NCI-H1417 treated with DMSO at 0.1 percent for 48 hours (cell line): Measurements from ENCODE around the gene MTMR4.
A peak's percentile ranks its signal among the peaks of the same experiment; 100 is the strongest.
"Not testable (repeated sequence)": the region's sequence is repeated elsewhere in the genome, so short reads cannot be mapped to it uniquely, and the experiment has no call there.

Experiments used
- DNase-seq: peaks from one replicate; lab custom pipeline; 2025; lab: John Stamatoyannopoulos, UW

MTMR4 gene

DNA sequence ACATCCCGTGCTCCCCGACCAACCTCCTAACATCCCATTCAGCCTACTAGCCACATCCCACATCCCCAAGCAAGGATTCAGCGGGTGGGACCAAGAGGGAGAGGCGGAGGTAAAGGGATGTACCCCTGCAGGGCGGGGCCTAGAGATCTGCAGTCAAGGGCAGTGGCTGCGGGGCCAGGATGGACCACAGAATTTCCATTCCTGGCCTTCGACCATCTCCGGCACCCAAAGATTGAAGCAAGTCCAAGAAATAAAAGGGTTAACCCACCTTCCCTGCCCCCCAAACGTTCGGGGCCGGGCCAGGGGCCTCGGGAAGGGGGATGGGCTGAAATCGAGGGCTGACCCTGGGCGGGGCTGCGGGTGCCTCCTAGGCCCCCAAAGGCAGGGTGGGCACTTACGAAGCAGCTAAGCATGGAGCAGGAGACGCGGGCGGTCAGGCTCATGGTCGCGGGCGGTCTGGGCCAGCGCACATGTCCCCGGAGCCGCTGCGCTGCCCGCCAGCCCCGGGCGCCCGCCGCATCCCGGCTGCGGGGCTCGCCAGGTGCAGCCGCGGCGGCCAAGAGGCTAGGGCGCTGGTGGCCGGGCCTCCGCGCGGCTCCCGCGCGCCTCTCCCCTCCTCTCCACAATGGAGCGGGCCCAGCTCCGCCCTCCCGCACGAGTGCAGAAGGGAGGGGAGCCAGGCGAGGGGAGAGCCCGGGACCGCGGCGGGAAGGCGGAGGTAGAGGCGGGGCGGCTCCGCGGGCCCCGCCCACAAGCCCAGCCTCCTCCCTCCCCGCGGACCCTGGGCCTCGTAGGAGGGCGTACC lies at the start of gene MTMR4:
Gene MTMR4 (minus strand): TSS at position 674 of the 805 bp plus-strand sequence. CDS start 231 bp downstream, at position 443.
- DNase-seq = peak; percentile 36

DNA sequence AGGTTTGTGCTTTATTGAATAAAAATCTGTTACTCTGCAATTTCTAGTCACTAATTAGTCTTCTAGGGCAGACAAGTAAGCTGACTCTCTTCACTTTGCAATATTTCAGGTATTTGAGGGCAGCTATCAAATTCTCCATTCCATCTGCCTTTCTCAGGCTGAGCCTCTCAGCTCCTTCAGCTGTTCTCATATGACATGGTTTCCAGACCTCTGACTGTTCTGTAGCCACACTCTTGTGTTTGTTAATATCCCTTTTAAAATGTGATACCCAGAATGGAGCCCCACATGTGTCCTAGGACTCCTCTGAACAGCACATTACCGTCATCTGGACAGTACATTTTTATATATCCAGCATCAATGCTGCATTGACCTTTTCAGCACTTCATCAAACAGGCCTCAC lies 46.1 kb upstream of the MTMR4 start:
- no peak for DNase-seq

DNA sequence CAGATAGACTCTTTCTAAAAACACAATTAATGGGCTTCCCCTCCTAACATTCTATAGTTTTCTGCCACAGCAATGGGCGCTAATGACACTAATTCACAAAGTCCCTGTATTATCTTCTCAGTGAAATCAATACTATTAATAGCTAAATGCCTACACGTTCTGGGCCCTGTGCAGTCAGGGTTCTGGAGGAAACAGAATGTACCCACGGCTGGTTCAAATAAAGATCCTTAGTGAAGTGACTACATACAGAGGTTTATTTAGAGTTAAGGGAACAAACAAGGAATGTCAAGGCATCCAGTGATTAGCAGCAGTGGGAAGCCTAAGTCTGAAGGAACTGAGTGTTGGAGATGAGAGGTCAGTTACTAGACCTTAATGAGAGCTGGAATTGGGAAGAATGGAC lies 43.5 kb upstream of the MTMR4 start:
- no peak for DNase-seq

DNA sequence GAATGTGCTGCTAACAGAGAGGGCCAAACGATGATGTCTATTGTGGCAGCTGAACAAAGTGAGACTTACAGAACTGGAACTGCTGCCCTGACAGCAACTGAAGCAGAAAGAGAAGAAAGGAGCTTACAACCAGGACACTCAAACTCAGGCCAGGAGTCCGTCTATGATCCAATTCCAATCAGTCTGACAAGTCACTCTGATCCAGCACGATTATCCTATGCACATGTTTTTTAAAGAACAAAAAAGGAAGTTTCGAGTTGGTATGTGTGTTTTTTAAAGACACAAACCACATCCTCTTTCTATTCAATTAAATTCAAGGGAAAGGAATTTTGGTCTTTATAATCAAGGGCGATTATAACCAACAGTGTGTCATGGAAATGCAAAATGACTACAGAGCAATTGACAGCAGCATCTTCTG lies 42.4 kb upstream of the MTMR4 start:
- DNase-seq = no peak

DNA sequence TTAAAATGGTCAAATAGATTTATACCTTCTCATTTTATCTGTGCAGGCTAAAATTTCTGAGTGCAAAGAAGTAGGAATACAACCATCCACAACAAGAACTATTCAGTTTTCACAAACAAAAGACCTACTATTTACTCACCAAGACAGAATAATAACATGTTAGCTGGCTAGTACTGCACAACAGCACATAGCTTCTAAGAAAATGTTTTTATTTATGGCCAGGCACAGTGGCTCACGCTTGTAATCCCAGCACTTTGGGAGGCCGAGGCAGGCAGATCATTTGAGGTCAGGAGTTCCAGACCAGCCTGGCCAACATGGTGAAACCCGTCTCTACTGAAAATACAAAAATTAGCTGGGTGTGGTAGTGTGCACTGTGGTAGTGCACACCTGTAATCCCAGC lies 40.7 kb upstream of the MTMR4 start:
- not testable (repeated sequence) for DNase-seq

DNA sequence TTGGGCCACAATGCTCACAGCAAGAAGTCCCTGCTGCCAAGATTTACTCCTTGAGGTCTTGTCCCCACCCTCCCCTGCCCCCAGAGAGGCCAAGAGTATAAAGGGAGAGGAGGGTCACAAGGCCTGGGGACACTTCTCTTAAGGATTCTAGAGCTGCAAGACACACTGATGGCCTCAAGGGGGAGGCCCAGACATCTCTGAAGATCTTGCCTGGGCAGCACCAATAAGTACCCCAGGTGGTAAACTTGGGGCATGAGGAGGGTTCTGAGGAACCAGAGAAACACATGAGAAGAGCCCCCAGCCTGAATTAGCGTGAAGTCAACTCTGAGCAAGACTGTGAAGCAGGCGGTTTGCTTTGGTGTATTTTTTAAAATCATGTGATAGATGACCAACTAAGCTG lies 26.8 kb upstream of the MTMR4 start:
- DNase-seq = no peak

DNA sequence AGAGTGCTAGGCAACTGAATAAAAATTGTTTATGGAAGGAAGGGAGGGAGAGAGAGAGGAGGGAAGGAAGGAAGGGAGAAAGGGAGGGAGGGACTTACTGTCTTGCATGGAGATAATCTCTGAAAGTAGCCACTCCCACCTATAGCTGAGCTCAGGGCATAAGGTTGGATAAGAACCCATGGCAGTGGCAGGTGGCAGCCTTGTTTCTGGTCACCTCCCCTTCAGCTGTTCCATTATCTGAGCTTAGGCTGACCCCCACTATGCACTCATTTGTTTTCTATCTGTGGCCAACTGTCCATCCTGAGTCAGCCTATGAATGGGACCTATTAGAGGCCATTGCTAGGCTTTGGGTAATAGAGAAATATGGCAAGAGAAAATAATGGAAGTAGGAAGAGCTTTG lies 25.3 kb upstream of the MTMR4 start:
- no peak for DNase-seq

DNA sequence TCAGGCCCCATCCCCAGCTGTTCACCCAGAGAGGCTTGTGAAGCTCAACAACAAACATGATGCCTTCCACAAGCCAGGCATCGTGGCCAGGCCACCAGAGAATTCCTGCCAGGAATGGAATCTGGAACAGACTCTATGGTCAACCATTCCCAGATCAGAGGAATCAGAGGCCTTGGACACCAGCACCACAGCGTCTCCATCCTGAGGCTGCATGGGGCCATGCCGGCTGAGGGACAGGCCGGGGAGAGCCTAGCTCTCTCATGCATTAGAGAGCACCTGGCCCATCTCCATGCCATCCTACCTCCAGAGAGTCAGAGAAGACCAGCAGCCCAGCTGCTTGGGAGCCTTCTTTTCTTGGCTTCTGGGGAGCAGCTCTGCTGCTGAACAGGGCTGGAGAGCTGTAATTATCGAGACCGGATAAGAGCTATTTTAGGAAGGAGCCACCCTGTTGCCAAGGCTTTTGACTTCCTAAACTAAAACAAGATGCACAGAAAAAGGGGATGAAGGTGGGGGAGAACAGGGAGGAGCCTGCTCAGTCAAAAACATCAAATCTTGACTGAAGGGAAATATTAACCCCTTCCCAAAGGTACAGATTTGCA lies 24.5 kb upstream of the MTMR4 start:
- no peak for DNase-seq

DNA sequence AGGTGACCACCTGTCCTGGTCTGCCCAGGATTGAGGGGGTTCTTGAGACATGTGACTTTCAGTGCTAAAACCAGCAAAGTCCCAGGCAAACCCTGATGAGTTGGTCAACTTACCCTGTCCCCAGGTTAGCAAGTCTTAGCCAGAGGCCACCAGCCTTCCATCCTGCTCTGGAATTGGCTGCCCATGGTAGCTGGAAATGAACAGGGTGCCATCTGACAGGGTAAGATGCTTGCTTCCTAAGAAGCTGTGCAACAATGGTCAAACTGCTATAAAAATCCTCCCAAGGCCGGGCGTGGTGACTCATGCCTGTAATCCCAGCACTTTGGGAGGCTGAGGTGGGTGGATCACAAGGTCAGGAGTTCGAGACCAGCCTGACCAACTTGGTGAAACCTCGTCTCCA lies 22.8 kb upstream of the MTMR4 start:
- no peak for DNase-seq

DNA sequence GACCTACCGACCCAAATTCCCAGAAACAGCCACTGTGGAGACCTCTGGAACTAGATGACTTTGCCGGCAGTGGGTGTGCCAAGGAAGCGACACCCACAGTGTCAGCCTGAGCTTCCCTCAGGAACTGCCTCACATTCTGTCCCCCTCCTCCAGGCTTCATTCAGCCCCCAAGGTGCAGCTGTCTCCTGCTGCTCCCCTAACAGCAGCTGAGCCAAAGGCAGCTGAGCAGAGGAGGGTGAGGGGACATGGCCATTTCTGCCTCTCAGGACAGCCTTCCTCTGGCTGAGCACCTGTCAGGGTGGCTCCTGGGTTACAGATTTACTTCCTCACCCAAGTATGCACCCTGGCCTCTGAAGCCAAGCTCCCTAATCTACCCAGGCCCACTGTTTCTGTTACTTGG lies 22.1 kb upstream of the MTMR4 start:
- no peak for DNase-seq

DNA sequence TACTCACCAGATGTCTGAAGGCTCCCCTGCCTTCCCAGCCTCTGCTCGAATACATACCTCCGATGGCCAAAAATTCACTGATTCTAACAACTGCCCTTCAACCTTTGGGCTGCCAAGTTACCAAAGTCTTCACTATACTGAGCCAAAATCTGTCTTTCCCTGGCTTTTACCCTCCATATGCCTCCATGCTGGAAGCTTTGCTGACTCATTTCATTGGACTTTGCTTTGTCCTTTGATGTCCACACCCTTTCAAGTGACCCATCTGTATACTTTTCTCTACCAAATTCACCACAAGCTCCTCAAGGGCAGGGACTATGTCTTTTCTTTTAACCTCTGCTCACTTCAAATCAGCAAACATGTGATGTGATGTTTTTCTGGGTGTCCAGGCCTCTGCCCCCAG lies 21.0 kb upstream of the MTMR4 start:
- no peak for DNase-seq

DNA sequence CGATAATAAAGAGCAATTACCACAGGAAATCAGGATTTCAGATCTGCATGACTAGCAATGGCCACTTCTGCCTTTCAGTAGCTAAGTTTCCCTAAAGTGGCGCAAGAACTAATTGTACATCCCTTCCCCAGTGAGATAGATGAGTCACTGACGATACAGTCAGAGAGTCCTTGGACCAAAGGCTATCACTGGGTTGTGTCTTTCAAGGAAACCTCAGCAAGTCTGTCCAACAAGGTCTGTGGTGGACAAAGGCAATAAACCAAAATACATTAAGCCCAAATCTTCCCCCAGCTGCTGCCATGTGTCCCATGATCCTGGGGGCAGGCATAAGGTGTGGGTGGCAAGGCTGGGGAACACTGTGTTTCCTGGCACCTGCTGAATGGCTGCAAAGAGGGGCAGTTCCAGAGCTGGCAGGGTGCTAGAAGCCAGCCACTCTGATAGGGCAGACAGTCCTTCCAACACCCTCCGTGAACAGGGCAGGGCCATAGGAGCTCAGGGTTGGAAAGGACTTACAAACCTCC lies 20.5 kb upstream of the MTMR4 start:
- no peak for DNase-seq

DNA sequence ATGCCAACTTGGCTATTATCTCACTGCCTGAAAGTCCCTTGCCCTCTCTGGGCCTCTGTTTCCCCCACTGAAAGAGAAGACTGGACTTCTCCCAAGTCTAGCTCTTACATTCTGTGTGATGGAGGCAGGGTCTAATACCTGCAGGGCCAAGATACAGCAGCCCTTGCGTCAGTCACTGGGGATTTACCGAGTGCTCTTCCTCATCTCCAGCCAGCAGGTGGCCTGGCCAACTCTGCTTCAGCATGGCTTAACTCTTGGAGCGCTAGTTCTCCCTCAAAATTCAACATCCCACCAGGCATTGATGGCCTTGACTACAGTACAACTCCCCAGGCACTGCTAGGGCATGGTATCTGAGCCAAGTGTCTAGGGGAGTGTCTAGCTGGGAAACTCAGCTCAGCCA lies 19.9 kb upstream of the MTMR4 start:
- no peak for DNase-seq

DNA sequence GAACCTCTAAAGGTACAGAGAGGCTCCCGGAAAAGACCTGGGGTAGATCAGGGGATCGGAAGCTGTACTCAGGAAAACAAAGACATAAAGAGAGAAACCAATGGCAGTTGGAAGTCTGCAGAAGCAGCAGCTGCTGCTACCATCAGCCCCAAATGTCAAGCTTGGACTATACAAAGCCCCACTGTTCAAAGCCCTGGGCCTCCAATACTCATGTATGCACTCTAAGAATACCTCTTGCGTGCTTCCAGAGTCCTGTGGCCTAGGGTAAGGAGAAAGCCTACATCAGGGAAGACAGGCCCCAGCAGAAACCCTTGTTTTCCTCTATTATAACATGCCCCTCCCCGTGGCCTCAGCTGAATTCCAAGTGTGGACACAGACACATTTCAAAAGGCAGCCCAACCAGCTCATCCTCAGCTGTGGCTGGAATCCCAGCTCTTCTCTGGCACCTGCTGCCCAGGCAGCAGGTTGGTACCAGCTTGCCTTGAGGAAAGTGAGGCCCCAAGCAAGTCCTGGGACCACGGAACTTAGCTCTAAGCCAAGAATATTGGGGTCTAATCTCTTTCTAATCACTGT lies 19.3 kb upstream of the MTMR4 start:
- DNase-seq = no peak

DNA sequence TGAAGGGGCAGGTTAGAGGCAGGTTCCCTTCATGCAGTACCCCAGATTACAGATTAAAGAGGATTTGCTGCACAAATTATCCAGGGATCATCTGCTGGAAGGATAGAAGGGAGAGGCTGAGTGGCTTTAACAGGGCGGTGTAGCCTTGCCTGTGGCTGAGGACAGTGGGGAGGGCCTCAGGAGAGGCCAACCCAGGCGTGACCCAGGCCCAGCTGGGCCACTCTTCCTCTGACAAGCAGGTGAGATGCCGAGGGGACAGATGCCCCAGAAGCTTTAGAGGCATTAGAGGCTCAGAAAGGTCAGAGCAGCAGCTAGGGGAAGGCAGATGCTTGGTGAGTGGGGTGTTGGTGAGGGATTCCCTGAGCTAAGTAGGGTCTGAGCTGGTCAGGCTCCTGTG lies 18.1 kb upstream of the MTMR4 start:
- DNase-seq = no peak

DNA sequence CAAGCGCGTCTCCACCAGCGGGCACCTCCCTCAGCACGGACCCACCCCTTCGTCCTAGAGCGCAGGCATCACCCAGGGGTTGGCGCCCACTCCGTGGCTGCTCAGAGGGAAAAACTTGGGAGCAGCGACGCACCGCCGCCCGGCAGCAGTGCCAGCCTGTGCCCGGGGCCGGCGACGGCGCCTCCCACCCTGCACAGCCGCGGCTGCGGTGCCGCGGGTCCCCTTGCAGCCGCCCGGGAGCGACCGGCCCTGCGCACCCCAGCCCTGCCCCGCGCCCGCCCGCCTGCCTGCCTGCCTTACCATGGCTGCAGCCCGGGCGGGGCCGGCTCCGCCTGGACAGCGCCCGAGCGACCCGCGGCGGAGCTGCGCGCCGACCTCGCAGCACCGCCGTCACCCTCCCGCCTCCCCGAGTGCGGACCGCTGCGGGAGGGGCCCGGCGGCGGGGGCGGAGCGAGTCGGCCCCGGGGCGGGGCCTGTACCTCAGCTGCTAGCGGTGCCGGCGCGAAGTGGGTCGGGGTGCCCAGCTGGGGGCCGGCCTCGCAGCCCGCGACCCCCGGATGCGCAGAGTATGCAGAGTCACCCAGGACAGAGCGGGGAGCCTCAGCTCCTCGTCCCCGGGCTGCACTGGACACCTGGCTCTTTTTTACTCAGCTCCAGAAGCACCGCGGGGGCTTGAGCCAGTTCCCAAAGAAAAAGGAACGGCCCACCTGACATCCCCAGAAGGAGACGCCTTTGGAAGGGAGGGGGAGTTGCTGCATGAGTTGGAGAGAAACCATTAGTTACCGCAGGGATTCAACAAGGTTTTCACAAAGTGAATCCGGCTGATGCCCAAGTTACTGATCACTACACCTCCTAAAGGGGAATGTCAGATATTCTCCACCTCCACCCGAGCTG lies 17.5 kb upstream of the MTMR4 start:
- DNase-seq = peak; percentile 7

DNA sequence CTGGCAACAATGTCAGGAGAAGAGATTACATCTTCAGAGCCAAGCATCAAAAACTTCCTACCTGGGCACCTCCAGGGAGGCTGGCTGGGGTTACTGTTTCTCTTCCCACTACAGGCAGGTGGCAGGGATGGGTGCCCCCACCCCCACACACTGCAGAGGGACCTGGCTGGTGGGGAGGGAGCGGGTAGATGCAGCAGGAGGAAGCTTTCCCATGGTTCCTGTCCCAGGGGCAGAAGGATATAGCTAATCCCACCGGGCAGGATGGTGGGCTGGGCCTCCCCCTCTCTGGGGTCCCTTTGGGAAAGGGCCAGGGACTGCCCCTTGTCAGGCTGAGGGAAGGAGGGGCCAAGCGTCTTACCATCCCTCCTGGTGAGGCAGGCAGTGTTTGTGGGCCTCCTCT lies 16.7 kb upstream of the MTMR4 start:
- DNase-seq = no peak

DNA sequence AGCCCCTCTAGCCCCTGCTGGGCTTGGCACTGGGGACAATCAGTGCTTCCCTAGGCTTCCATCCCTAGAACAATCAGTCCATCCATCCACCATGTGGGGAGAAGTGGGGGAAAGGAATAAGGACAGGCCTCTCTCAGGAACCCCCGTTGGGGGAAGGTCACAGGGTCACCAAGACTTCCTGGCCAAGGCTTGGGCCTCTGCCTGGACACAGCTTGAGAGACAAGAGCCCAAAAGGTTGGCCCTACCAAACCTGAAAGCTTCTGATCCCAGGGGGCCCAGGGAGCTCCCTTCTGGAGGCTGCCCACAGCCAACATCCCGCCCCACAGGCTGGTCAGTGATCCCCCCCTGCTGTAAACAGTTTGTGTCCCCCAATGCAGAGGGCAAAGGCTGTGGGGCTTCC lies 16.2 kb upstream of the MTMR4 start:
- DNase-seq = no peak

DNA sequence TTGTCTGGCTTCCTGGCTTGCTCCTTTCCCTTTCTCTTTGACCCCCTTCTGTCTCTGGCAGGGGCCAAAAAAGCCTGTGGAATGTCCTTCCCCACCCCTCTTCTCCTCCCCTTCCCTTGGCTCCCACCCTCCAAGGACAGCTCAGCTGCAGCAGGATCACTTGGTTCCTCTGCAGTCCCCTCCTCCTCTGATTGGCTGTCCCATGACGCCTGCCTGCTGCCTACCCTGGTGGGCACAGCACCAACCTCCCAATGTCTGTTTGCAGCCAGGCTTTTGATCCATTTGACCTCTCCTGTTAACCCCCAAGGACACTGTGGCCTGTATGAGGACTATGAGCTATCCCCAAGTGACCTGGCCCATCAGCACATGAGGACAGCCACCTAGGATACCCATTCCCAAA lies 14.8 kb upstream of the MTMR4 start:
- no peak for DNase-seq

DNA sequence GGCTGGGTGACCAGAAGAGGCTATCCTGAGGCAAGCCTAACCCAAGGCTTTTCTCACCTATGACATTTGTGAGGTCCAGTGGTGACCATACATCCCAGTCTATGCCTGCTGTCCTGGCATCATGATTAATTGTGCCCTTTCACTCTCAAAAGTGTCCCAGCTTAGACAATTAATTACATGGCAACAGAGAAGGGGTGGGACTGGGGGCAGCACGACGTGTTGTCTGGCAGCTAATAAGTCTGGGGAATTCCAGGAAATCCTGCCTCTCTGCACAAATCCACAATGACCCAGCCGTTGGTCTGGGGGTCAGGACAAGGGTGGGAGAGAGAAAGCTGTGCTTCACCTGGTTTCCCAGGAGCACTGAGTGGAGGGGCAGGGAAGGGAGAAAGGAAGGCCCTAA lies 14.0 kb upstream of the MTMR4 start:
- no peak for DNase-seq

DNA sequence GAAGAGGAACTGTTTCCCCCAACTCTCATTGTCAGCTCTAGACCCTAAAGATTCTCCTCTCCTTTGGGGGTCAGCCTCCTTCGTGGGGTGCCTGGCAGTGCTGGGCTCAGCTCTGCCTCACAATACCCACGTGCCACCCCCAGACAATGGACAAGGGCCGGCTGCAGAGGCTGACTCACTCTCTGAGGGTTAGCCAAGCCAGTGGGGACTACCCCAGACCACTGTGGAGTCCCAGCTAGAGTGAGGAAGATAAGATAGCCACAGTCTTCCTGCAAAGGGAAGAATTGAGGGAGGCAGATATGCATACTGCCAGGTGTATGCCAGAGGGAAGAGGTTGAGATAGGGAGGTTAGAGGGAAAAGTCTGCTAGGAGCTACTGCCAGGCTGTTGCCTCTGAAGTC lies 13.5 kb upstream of the MTMR4 start:
- no peak for DNase-seq

DNA sequence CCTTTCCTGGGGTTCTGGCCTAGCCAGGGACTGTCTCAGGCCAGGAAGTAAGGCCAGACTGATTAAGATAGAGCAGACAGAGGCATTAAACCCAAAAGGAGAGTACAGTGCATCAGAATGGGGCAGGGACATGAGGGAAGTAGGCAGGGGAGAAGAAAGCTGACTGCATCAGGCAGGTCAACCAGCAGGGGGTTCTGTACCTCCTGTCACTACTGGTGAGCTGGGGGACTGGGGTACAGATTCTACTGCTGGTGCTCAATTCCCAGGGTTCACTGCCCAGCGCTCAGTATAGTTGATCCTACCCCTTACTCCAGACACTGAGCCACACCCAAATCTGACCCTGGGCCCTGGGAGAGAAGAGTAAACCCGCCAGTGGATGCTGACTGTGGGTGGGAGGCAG lies 12.9 kb upstream of the MTMR4 start:
- no peak for DNase-seq
